ENCODE measurements around the gene ITPK1. TPM values are rescaled to one million over a fixed set of nuclear protein-coding genes. Genes with fewer than 3 reads are reported as not detected.
A peak's percentile ranks its signal among the peaks of the same experiment; 100 is the strongest.

ITPK1 gene
- total and polyA plus RNA-seq, 10 of the 15 experiments (the other 5 are each of a cell fraction or from before 2014, with no cell fraction given): 1.3 to 73.2 (median 27.0) TPM

GRCh38 chr14:93108105-93108504 is 7.6 kb downstream of the ITPK1 start:
- Histone ChIP-seq H3K9ac (ENCODE audit: control insufficient read depth, insufficient read depth, low read length) (no peak overlapping the region), H4K20me1 (ENCODE audit: control insufficient read depth, insufficient read depth) (no peaks in the 10 kb centered on the region), H3K79me2 (ENCODE audit: control insufficient read depth, insufficient read depth, low read length) (peaks cover 68% of the 10 kb centered on the region), H3K27ac (ENCODE audit: control insufficient read depth, insufficient read depth) (peak overlapping the region; percentile 44; the same call in 1 of the 2 replicates), H3K4me1 (ENCODE audit: control insufficient read depth, insufficient read depth, low read length) (peaks cover 44% of the 10 kb centered on the region), H3K4me2 (ENCODE audit: control insufficient read depth, insufficient read depth) (peak overlapping the region; percentile 41), H2AFZ (ENCODE audit: control insufficient read depth, low read depth, low read length) (no peak overlapping the region), H3K36me3 (ENCODE audit: control insufficient read depth in 2 of 2, insufficient read depth in 2 of 2, low read length in 1 of 2) (no peaks in the 10 kb centered on the region; a peak in 2 of 4 replicates), H3K4me3 (no peak overlapping the region), H3K9me3 (replicated peaks; ENCODE audit: control insufficient read depth, insufficient read depth, low read length) (no peaks in the 10 kb centered on the region), H3K27me3 (replicated peaks in 1 of 2; ENCODE audit: control insufficient read depth in 2 of 2, insufficient read depth in 2 of 2, low read length in 1 of 2) (no peaks in the 10 kb centered on the region)
- TF ChIP-seq RUNX3 (IDR thresholded peaks at IDR 0.05; ENCODE audit: low read length): no peak
- no peak for TF ChIP-seq CBFB (IDR thresholded peaks at IDR 0.05; ENCODE audit: low read depth)
- no peak for TF ChIP-seq TCF12 (IDR thresholded peaks at IDR 0.05; ENCODE audit: low read depth, low read length)
- TF ChIP-seq SPI1 (IDR thresholded peaks at IDR 0.05; ENCODE audit: borderline replicate concordance, insufficient read depth, low read depth, low read length): 0 out of 2 replicates have a peak, but pooled peaks have one; percentile 30
- TF ChIP-seq CHD1 (IDR thresholded peaks at IDR 0.05; ENCODE audit: low read depth, low read length): no peak
- TF ChIP-seq E2F4 (IDR thresholded peaks at IDR 0.05; ENCODE audit: low read depth, low read length): no peak
- no peak for TF ChIP-seq BMI1 (IDR thresholded peaks at IDR 0.05; ENCODE audit: borderline replicate concordance)
- no peak for TF ChIP-seq ZNF592 (IDR thresholded peaks at IDR 0.05)
- no peak for TF ChIP-seq POLR2A (IDR thresholded peaks at IDR 0.05; ENCODE audit: low read depth, low read length)
- 86% methylated on average over 4 of the region's 4 CpGs for WGBS (ENCODE audit: insufficient coverage, insufficient replicate concordance, low lambda C conversion rate, missing lambda C conversion rate)
- in situ Hi-C loops (cut with MboI): no loop called here
- ChIA-PET RAD21 (ENCODE audit: unreplicated experiment) (interaction anchor here (1.1 to 2.0 kb wide), 2 partner anchors 38 to 73 kb away, joined by 3 to 7 read pairs; no protein-coding TSS in a partner anchor), POLR2A (interaction anchor here (1.5 kb wide), 1 partner anchor 48 kb away, joined by 5 read pairs; no protein-coding TSS in a partner anchor), CTCF (interaction anchor here (1.2 to 4.2 kb wide), 6 partner anchors 24 to 143 kb away, joined by 3 to 26 read pairs (median 4); no protein-coding TSS in a partner anchor), SMC1A (ENCODE audit: uncharacterized antibody, unreplicated experiment) (interaction anchor here (0.5 to 8.1 kb wide), 3 partner anchors 22 to 74 kb away, joined by 3 to 61 read pairs (median 4); no protein-coding TSS in a partner anchor)
- no TSS peak for BruUV-seq (replicated peaks)
- ATAC-seq: no peak
- no peak for FAIRE-seq
- intact Hi-C loops (cut with micrococcal nuclease; ENCODE audit: unreplicated experiment): no loop called here
- no peak for DNase-seq (ENCODE audit: low read depth, low spot score)

Data from GM12878 (cell line).